ENCODE results near the gene NAXD.

DNA sequence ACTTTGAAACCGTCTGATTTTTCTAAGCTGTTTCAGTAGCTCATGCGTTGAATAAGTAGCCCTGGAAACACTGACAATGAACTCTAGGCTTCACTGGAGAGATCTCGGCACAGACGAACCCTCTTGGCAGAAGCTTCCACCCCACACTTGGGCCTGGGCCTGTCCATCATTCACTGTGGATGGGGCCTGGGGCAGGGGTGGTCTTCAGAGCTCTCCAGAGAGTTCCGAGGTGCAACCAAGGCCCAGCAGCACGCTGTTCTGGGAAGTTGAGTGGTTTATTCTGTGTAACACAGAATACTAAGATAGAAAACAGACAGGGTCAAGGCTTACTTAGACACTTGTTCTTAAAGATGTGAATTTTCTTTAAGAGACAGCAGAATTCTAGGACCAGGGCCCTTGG is 21.9 kb downstream of the NAXD start:
- TF ChIP-seq, protein P1, sequence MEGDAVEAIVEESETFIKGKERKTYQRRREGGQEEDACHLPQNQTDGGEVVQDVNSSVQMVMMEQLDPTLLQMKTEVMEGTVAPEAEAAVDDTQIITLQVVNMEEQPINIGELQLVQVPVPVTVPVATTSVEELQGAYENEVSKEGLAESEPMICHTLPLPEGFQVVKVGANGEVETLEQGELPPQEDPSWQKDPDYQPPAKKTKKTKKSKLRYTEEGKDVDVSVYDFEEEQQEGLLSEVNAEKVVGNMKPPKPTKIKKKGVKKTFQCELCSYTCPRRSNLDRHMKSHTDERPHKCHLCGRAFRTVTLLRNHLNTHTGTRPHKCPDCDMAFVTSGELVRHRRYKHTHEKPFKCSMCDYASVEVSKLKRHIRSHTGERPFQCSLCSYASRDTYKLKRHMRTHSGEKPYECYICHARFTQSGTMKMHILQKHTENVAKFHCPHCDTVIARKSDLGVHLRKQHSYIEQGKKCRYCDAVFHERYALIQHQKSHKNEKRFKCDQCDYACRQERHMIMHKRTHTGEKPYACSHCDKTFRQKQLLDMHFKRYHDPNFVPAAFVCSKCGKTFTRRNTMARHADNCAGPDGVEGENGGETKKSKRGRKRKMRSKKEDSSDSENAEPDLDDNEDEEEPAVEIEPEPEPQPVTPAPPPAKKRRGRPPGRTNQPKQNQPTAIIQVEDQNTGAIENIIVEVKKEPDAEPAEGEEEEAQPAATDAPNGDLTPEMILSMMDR (IDR thresholded peaks at IDR 0.05; ENCODE audit: insufficient read depth, low read depth, low read length) = no peak
- no peak for TF ChIP-seq EZH2 (IDR thresholded peaks at IDR 0.05; ENCODE audit: insufficient read depth, low read length)
